Central memory CD8-positive, alpha-beta T cell (primary cell): ENCODE data around the gene HOXD11.

Experiments used
- ATAC-seq: fragments of 150-1000 bp; cut with Tn5 transposase; replicated peaks from 2 replicates; pipeline ENCODE4 v1.10.0; 2022; ENCODE audit warnings: mild to moderate bottlenecking, moderate FRiP score, moderate number of reproducible peaks; ENCODE audit not compliant: poor library complexity, severe bottlenecking; ENCODE audit errors: extremely low read depth
- DNase-seq, 2 donors: peaks; one replicate each; pipeline ENCODE4 v3.0.0; 2021; ENCODE audit warnings: low spot score in 2 of 2
- H3K27ac Mint-ChIP-seq: one replicate; pipeline ENCODE4 v1.8.0; 2022; ENCODE audit warnings: low read depth, mild to moderate bottlenecking, moderate library complexity, mixed read lengths
- H3K27me3 Mint-ChIP-seq: one replicate; pipeline ENCODE4 v1.8.0; 2022; ENCODE audit warnings: mixed read lengths
- H3K36me3 Mint-ChIP-seq: one replicate; pipeline ENCODE4 v1.8.0; 2022; ENCODE audit warnings: mild to moderate bottlenecking, moderate library complexity, mixed read lengths; ENCODE audit not compliant: insufficient read depth
- H3K4me1 Mint-ChIP-seq: one replicate; pipeline ENCODE4 v1.8.0; 2022; ENCODE audit warnings: mixed read lengths
- H3K4me3 Mint-ChIP-seq: one replicate; pipeline ENCODE4 v1.8.0; 2022; ENCODE audit warnings: mild to moderate bottlenecking, moderate library complexity, mixed read lengths
- H3K9me3 Mint-ChIP-seq: one replicate; pipeline ENCODE4 v1.8.0; 2022; ENCODE audit warnings: mixed read lengths

Gene HOXD11

GRCh38 chr2:176154576-176155252 is 47.6 kb downstream of the HOXD11 start:
- no peak overlapping the region for H3K27ac Mint-ChIP-seq
- DNase-seq (no peak), ATAC-seq (no peak)
- peaks cover 9% of the 10 kb centered on the region for H3K36me3 Mint-ChIP-seq
- H3K4me1 Mint-ChIP-seq, result peaks cover 6% of the 10 kb centered on the region
- H3K4me3 Mint-ChIP-seq, result no peak overlapping the region
- H3K27me3 Mint-ChIP-seq, result peaks cover 91% of the 10 kb centered on the region
- H3K9me3 Mint-ChIP-seq, result no peaks in the 10 kb centered on the region

GRCh38 chr2:176155356-176156044 is 48.4 kb downstream of the HOXD11 start:
- Mint-ChIP-seq H3K9me3 (no peaks in the 10 kb centered on the region), H3K4me3 (no peak overlapping the region), H3K27ac (no peak overlapping the region), H3K4me1 (peaks cover 6% of the 10 kb centered on the region), H3K27me3 (peaks cover 91% of the 10 kb centered on the region), H3K36me3 (peaks cover 9% of the 10 kb centered on the region)
- no peak for DNase-seq
- no peak for ATAC-seq

- no peak for ATAC-seq
- Mint-ChIP-seq H3K27me3 (peaks cover 91% of the 10 kb centered on the region), H3K27ac (no peak overlapping the region), H3K4me3 (no peak overlapping the region), H3K36me3 (peaks cover 11% of the 10 kb centered on the region), H3K4me1 (peaks cover 6% of the 10 kb centered on the region), H3K9me3 (no peaks in the 10 kb centered on the region)
- no peak for DNase-seq
Measured at GRCh38 chr2:176156301-176156806, 49.3 kb downstream of the HOXD11 start.

GRCh38 chr2:176156807-176157498 is 49.9 kb downstream of the HOXD11 start, which contains the start of gene HOXD3:
Gene HOXD3, plus strand, starts transcription at chr2:176157307. Its CDS starts 11,808 bp downstream, at chr2:176169115.
- H3K4me1 Mint-ChIP-seq, result peaks cover 6% of the 10 kb centered on the region
- H3K36me3 Mint-ChIP-seq, result peaks cover 11% of the 10 kb centered on the region
- peak within 1 kb of the TSS; percentile 18 for H3K4me3 Mint-ChIP-seq
- ATAC-seq (no peak), DNase-seq (no peak)
- no peaks in the 10 kb centered on the region for H3K9me3 Mint-ChIP-seq
- H3K27ac Mint-ChIP-seq, result no peak within 1 kb of the TSS
- peaks cover 93% of the 10 kb centered on the region for H3K27me3 Mint-ChIP-seq

- Mint-ChIP-seq H3K9me3 (no peaks in the 10 kb centered on the region), H3K27ac (no peak overlapping the region), H3K36me3 (peaks cover 9% of the 10 kb centered on the region), H3K4me3 (peak overlapping the region; percentile 18), H3K4me1 (peaks cover 6% of the 10 kb centered on the region), H3K27me3 (peaks cover 99% of the 10 kb centered on the region)
- ATAC-seq (no peak), DNase-seq (no peak)
Measured at GRCh38 chr2:176157499-176158185, 50.6 kb downstream of the HOXD11 start.

GRCh38 chr2:176158186-176158591 is 51.1 kb downstream of the HOXD11 start:
- ATAC-seq, result no peak
- H3K36me3 Mint-ChIP-seq, result peaks cover 10% of the 10 kb centered on the region
- no peak overlapping the region for H3K27ac Mint-ChIP-seq
- H3K4me1 Mint-ChIP-seq, result peaks cover 8% of the 10 kb centered on the region
- no peaks in the 10 kb centered on the region for H3K9me3 Mint-ChIP-seq
- no peak overlapping the region for H3K4me3 Mint-ChIP-seq
- H3K27me3 Mint-ChIP-seq, result peaks cover 99% of the 10 kb centered on the region
- DNase-seq, result no peak

- ATAC-seq, result no peak
- Mint-ChIP-seq H3K27me3 (peaks cover 100% of the 10 kb centered on the region), H3K27ac (no peak overlapping the region), H3K4me3 (no peak overlapping the region), H3K36me3 (peaks cover 17% of the 10 kb centered on the region), H3K9me3 (no peaks in the 10 kb centered on the region), H3K4me1 (peaks cover 17% of the 10 kb centered on the region)
- DNase-seq, result no peak
Measured at GRCh38 chr2:176158855-176159662, 52.0 kb downstream of the HOXD11 start.
